HepG2 (cell line): ENCODE results near the gene ATP6V0A1. TPM values are rescaled to one million over a fixed set of nuclear protein-coding genes. Genes with fewer than 3 reads are reported as not detected.
A peak's percentile ranks its signal among the peaks of the same experiment; 100 is the strongest.

ENCODE experiments used
- ATAC-seq: fragments of 200-7000 bp; cut with Tn5 transposase; 3 replicates; pipeline ENCODE4 v1.9.1; 2020; ENCODE audit warnings: mild to moderate bottlenecking, moderate library complexity
- BruUV-seq: library from RNA; stranded (reverse); fragments of 400-500 nt; replicated peaks from 2 replicates; lab custom pipeline; 2021; lab: Mats Ljungman, UMichigan
- CTCF ChIA-PET: fragments of 300-600 bp; formaldehyde crosslinking; extraction: SDS; loops from one replicate; lab custom pipeline; 2021; ENCODE audit warnings: low total read pairs, inconsistent platforms, low intra/inter-chr PET ratio; lab: Yijun Ruan, JAX
- POLR2A ChIA-PET: fragments of 350-600 bp; sonication (Branson Sonifier 250); formaldehyde crosslinking; loops from one replicate; lab custom pipeline; 2020; ENCODE audit warnings: antibody characterized with exemption, inconsistent platforms; lab: Yijun Ruan, JAX
- DNase-seq: peaks from one replicate; pipeline ENCODE4 v3.0.0-alpha.2; 2015; ENCODE audit warnings: low spot score
- FAIRE-seq: peaks from 3 replicates; lab custom pipeline; 2011; peaks lifted over from hg19 to GRCh38; lab: Jason Lieb, UNC
- H2AFZ ChIP-seq: one replicate; pipeline ENCODE4 v1.6.1; 2011; ENCODE audit warnings: low read length, inconsistent platforms
- H3K27ac ChIP-seq: fragments of 300-600 bp; 3 replicates; pipeline ENCODE4 v1.8.0; 2011; ENCODE audit warnings: mixed run types, mild to moderate bottlenecking, mixed read lengths, low read length, inconsistent platforms; ENCODE audit not compliant: insufficient read depth; ENCODE audit errors: extremely low read length
- H3K27me3 ChIP-seq, 2 experiments: fragments of 200-600 bp in 1 of 2; 2 replicates in 1 of 2; 3 replicates in 1 of 2; pipeline versions ENCODE4 v1.6.0 to v1.8.0; 2011; ENCODE audit warnings: low read length in 2 of 2, mild to moderate bottlenecking in 2 of 2, moderate library complexity in 2 of 2, inconsistent platforms in 1 of 2; ENCODE audit not compliant: insufficient read depth in 2 of 2, control insufficient read depth in 1 of 2
- H3K36me3 ChIP-seq, 2 experiments: fragments of 200-600 bp in 1 of 2; replicated peaks in 1 of 2; 2 replicates in 1 of 2; 3 replicates in 1 of 2; pipeline versions ENCODE4 v1.5.1 to v1.8.0; 2011; ENCODE audit warnings: low read length in 2 of 2, inconsistent platforms in 1 of 2; ENCODE audit not compliant: insufficient read depth in 2 of 2, control insufficient read depth in 1 of 2
- H3K4me1 ChIP-seq: 2 replicates; pipeline ENCODE4 v1.5.1; 2012; ENCODE audit warnings: low read length, inconsistent platforms; ENCODE audit not compliant: insufficient read depth
- H3K4me2 ChIP-seq: 2 replicates; pipeline ENCODE4 v1.6.0; 2011; ENCODE audit warnings: low read depth, low read length, inconsistent platforms
- H3K4me3 ChIP-seq, 3 experiments: fragments of 200-600 bp in 1 of 3; sonication (generic), shearing (Covaris generic) in 1 of 3; replicated peaks in 1 of 3; 2 replicates each; pipeline ENCODE4 v1.5.1; 2011 to 2016; ENCODE audit warnings: low read length in 3 of 3, inconsistent platforms in 2 of 3, low read depth in 2 of 3, mild to moderate bottlenecking in 2 of 3, control low read depth in 1 of 3, mixed read lengths in 1 of 3; ENCODE audit not compliant: insufficient read depth in 1 of 3
- H3K79me2 ChIP-seq: one replicate; pipeline ENCODE4 v1.6.1; 2011; ENCODE audit warnings: low read length, inconsistent platforms; ENCODE audit not compliant: insufficient read depth
- H3K9ac ChIP-seq: 2 replicates; pipeline ENCODE4 v1.6.0; 2011; ENCODE audit warnings: mild to moderate bottlenecking, low read depth, low read length, inconsistent platforms; ENCODE audit not compliant: insufficient read depth
- H3K9me3 ChIP-seq: 2 replicates; pipeline ENCODE4 v1.5.1; 2012; ENCODE audit warnings: mild to moderate bottlenecking, low read length
- H4K20me1 ChIP-seq: 2 replicates; pipeline ENCODE4 v1.6.0; 2011; ENCODE audit warnings: inconsistent platforms, mild to moderate bottlenecking, low read length, moderate library complexity; ENCODE audit not compliant: insufficient read depth
- PPARG ChIP-seq: conservative IDR thresholded peaks from 2 replicates; pipeline ENCODE4 v1.6.1; 2016; ENCODE audit warnings: missing biosample characterization, missing genetic modification reagents
- PRPF4 ChIP-seq: fragments of 200-400 bp; formaldehyde crosslinking; IDR thresholded peaks from 2 replicates; pipeline ENCODE4 v1.6.1; 2016; ENCODE audit warnings: low read length, low read depth; ENCODE audit not compliant: poor library complexity, severe bottlenecking
- ZNF230 ChIP-seq: sonication (generic); formaldehyde crosslinking; IDR thresholded peaks from 2 replicates; pipeline ENCODE4 v1.4.0; 2020; ENCODE audit warnings: mild to moderate bottlenecking, missing genetic modification reagents
- ZNF33B ChIP-seq: sonication (generic); formaldehyde crosslinking; IDR thresholded peaks from 2 replicates; pipeline ENCODE4 v1.5.1; 2020; ENCODE audit warnings: mild to moderate bottlenecking, missing genetic modification reagents
- ZNF550 ChIP-seq: sonication (generic); formaldehyde crosslinking; IDR thresholded peaks from 2 replicates; pipeline ENCODE4 v1.4.0; 2020; ENCODE audit warnings: mild to moderate bottlenecking, missing genetic modification reagents, borderline replicate concordance
- ZNF616 ChIP-seq: sonication (generic); formaldehyde crosslinking; IDR thresholded peaks from 2 replicates; pipeline ENCODE4 v1.5.0; 2020; ENCODE audit warnings: low read depth, mild to moderate bottlenecking, missing genetic modification reagents
- WGBS: methylation state at CpG from one replicate; pipeline ENCODE4 v1.1.6; 2017; ENCODE audit warnings: low lambda C conversion rate; 5-methylcytosine and 5-hydroxymethylcytosine counted together
- in situ Hi-C: cut with HindIII; loops from 2 replicates; pipeline ENCODE4 v1.10.0; 2017; ENCODE audit warnings: low pct_unique_long_range_greater_than_20kb; ENCODE audit not compliant: extremely low pct_ligation_motif_present
- intact Hi-C: fragments of 100-400 bp; cut with micrococcal nuclease; formaldehyde crosslinking; loops from one replicate; pipeline ENCODE4 v1.10.0; 2022; ENCODE audit not compliant: unreplicated experiment
- polyA plus RNA-seq, 8 experiments: library from polyadenylated mRNA; depleted of rRNA in 3 of 8; stranded (reverse) in 7 of 8; unstranded in 1 of 8; fragments of >200 nt; fragmentation: Illumina TruSeq in 4 of 8; extraction: Trizol in 4 of 8; gene quantifications; 2 replicates each; pipeline versions ENCODE4 v1.2.1 to v1.2.3, GENCODE V29; 2011 to 2016; ENCODE audit warnings: low read depth in 4 of 8, missing spikeins in 1 of 8, mixed read lengths in 1 of 8; ENCODE audit not compliant: insufficient read depth in 1 of 8
- total RNA-seq, 5 experiments: library from RNA; depleted of rRNA; stranded (reverse); fragments of >200 nt; fragmentation: Illumina TruSeq; extraction: Trizol; gene quantifications; 2 replicates each; pipeline ENCODE4 v1.2.3, GENCODE V29; 2016; ENCODE audit warnings: low read depth in 1 of 5
- TF ChIP-seq, protein P1 (sequence below): sonication (generic); formaldehyde crosslinking; IDR thresholded peaks from 2 replicates; pipeline ENCODE4 v1.5.1; 2020; ENCODE audit warnings: missing genetic modification reagents, mild to moderate bottlenecking, borderline replicate concordance
- TF ChIP-seq, protein P2 (sequence below): sonication (generic); formaldehyde crosslinking; IDR thresholded peaks from 2 replicates; pipeline ENCODE4 v1.4.0; 2020; ENCODE audit warnings: missing genetic modification reagents
- TF ChIP-seq, protein P3 (sequence below): sonication (generic); formaldehyde crosslinking; IDR thresholded peaks from 2 replicates; pipeline ENCODE4 v1.4.0; 2020; ENCODE audit warnings: missing genetic modification reagents

ATP6V0A1 gene
- total and polyA plus RNA-seq, 2 of the 13 experiments (the other 11 are each of a cell fraction or from before 2014, with no cell fraction given): 27.9 to 54.1 TPM

DNA sequence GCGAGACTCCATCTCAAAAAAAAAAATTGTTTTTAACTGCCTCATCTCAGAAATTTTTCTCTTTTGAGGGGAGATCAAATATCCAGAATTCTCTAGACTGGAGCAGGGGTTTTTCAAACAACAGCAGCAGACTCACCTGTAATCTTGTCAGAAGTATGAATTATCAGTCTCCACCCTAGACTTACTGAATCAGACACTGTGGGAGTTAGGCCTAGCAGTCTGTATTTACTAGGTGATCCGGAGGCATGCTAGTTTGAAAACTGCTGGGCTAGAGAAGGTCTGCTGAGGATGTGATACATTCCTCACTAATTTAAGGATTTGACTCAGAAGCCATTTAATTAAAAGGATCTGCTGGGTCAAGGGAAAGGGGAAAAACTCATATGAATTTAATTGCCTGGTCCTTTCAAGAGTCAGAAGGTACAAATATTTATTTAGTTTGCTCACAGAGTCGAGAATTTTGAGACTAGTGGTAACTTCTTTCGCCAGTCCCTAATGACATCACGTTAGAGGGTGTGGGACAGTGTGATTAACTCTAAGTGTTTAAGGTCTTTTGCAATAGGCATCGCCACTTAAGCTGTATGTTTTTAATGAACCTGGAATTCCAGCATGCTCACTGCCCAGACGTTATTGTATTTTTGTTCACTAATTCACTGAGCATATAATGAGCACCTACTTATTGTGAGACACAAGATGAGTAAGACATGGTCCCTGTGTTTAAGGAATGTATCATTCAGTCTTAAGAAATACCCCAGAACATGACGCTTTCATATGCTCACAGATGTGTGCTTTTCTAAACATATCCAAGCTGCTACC lies 14.2 kb downstream of the ATP6V0A1 start:
- no peaks in the 10 kb centered on the region for H3K27me3 ChIP-seq
- TSS peak; percentile 25 for BruUV-seq
- DNase-seq: no peak
- in situ Hi-C loops (no loop called here), intact Hi-C loops (no loop called here)
- no peak for FAIRE-seq
- H3K4me2 ChIP-seq: no peak overlapping the region
- POLR2A ChIA-PET: interaction anchor here (0.7 to 1.2 kb wide), 2 partner anchors 31 to 161 kb away, joined by 3 read pairs; no protein-coding TSS in a partner anchor
- no peak for ATAC-seq
- CTCF ChIA-PET: no interaction called here
- no peaks in the 10 kb centered on the region for H3K79me2 ChIP-seq
- peaks cover 26 to 80% of the 10 kb centered on the region in 2 experiments for H3K36me3 ChIP-seq
- peaks cover 32% of the 10 kb centered on the region for H3K4me1 ChIP-seq
- TF ChIP-seq, protein P1, sequence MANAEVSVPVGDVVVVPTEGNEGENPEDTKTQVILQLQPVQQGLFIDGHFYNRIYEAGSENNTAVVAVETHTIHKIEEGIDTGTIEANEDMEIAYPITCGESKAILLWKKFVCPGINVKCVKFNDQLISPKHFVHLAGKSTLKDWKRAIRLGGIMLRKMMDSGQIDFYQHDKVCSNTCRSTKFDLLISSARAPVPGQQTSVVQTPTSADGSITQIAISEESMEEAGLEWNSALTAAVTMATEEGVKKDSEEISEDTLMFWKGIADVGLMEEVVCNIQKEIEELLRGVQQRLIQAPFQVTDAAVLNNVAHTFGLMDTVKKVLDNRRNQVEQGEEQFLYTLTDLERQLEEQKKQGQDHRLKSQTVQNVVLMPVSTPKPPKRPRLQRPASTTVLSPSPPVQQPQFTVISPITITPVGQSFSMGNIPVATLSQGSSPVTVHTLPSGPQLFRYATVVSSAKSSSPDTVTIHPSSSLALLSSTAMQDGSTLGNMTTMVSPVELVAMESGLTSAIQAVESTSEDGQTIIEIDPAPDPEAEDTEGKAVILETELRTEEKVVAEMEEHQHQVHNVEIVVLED (CRISPR knock-in tag): no peak
- H3K9ac ChIP-seq: no peak overlapping the region
- H2AFZ ChIP-seq: no peak overlapping the region
- 85% methylated on average over 8 of the region's 8 CpGs for WGBS
- H4K20me1 ChIP-seq: no peaks in the 10 kb centered on the region
- no peak overlapping the region for H3K27ac ChIP-seq
- H3K9me3 ChIP-seq: no peaks in the 10 kb centered on the region
- no peak overlapping the region for H3K4me3 ChIP-seq

DNA sequence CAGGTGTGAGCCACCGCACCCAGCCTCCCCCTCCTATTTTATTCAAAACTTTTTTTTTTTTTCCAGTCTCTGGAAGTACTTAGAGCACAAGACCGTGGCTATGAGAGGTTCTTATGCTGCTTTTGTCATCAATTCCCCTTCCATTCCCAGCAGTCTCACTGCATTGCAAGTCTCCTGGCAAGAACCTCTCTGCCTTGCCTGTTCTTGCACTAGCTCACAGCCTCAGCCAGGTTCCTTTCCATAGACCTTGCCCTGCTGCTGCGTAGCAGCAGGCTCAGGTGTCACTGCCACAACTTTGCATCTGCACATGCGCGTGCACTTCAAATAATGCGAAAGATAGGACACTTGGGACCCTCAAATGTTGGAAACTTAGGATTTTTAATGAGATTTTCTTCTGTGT lies 15.6 kb downstream of the ATP6V0A1 start:
- Histone ChIP-seq H3K4me2 (no peak overlapping the region), H3K79me2 (no peaks in the 10 kb centered on the region), H3K27me3 (no peaks in the 10 kb centered on the region), H3K9ac (no peak overlapping the region), H3K9me3 (no peaks in the 10 kb centered on the region), H3K27ac (no peak overlapping the region), H3K36me3 (peaks cover 25 to 80% of the 10 kb centered on the region in 2 experiments), H4K20me1 (no peaks in the 10 kb centered on the region), H3K4me1 (peaks cover 19% of the 10 kb centered on the region), H2AFZ (no peak overlapping the region), H3K4me3 (no peak overlapping the region)
- intact Hi-C loops (no loop called here), in situ Hi-C loops (no loop called here)
- WGBS: 98% methylated on average over 6 of the region's 6 CpGs
- no peak for ATAC-seq
- FAIRE-seq: no peak
- CTCF ChIA-PET: no interaction called here
- no peak for DNase-seq
- BruUV-seq: no TSS peak
- POLR2A ChIA-PET: interaction anchor here (0.9 to 1.2 kb wide), 2 partner anchors 14 to 33 kb away, joined by 3 read pairs; no protein-coding TSS in a partner anchor
- TF ChIP-seq PRPF4 (no peak), ZNF550 (CRISPR knock-in tag) (no peak), PPARG (CRISPR knock-in tag) (no peak), ZNF616 (no peak), ZNF230 (no peak), ZNF33B (CRISPR knock-in tag) (no peak)
- TF ChIP-seq, protein P2, sequence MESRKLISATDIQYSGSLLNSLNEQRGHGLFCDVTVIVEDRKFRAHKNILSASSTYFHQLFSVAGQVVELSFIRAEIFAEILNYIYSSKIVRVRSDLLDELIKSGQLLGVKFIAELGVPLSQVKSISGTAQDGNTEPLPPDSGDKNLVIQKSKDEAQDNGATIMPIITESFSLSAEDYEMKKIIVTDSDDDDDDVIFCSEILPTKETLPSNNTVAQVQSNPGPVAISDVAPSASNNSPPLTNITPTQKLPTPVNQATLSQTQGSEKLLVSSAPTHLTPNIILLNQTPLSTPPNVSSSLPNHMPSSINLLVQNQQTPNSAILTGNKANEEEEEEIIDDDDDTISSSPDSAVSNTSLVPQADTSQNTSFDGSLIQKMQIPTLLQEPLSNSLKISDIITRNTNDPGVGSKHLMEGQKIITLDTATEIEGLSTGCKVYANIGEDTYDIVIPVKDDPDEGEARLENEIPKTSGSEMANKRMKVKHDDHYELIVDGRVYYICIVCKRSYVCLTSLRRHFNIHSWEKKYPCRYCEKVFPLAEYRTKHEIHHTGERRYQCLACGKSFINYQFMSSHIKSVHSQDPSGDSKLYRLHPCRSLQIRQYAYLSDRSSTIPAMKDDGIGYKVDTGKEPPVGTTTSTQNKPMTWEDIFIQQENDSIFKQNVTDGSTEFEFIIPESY (CRISPR knock-in tag): no peak
- TF ChIP-seq, protein P3, sequence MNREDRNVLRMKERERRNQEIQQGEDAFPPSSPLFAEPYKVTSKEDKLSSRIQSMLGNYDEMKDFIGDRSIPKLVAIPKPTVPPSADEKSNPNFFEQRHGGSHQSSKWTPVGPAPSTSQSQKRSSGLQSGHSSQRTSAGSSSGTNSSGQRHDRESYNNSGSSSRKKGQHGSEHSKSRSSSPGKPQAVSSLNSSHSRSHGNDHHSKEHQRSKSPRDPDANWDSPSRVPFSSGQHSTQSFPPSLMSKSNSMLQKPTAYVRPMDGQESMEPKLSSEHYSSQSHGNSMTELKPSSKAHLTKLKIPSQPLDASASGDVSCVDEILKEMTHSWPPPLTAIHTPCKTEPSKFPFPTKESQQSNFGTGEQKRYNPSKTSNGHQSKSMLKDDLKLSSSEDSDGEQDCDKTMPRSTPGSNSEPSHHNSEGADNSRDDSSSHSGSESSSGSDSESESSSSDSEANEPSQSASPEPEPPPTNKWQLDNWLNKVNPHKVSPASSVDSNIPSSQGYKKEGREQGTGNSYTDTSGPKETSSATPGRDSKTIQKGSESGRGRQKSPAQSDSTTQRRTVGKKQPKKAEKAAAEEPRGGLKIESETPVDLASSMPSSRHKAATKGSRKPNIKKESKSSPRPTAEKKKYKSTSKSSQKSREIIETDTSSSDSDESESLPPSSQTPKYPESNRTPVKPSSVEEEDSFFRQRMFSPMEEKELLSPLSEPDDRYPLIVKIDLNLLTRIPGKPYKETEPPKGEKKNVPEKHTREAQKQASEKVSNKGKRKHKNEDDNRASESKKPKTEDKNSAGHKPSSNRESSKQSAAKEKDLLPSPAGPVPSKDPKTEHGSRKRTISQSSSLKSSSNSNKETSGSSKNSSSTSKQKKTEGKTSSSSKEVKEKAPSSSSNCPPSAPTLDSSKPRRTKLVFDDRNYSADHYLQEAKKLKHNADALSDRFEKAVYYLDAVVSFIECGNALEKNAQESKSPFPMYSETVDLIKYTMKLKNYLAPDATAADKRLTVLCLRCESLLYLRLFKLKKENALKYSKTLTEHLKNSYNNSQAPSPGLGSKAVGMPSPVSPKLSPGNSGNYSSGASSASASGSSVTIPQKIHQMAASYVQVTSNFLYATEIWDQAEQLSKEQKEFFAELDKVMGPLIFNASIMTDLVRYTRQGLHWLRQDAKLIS: no peak
